Upper lobe of right lung (tissue), 1 donor: Measurements from ENCODE around the gene PKD2L1. TPM values are rescaled to one million over a fixed set of nuclear protein-coding genes. Genes with fewer than 3 reads are reported as not detected.

Source experiments
- ATAC-seq: fragments of 200-7000 bp; cut with Tn5 transposase; one replicate; pipeline ENCODE4 v1.9.1; 2020; ENCODE audit warnings: mild to moderate bottlenecking, moderate library complexity
- DNase-seq: peaks from one replicate; pipeline ENCODE4 v3.0.0-alpha.2; 2020
- H3K27ac ChIP-seq: fragments of 200-600 bp; one replicate; pipeline ENCODE4 v1.8.0; 2022
- H3K27me3 ChIP-seq: fragments of 200-600 bp; one replicate; pipeline ENCODE4 v1.8.0; 2022; ENCODE audit warnings: mild to moderate bottlenecking
- H3K36me3 ChIP-seq: fragments of 200-600 bp; one replicate; pipeline ENCODE4 v1.8.0; 2022
- H3K4me1 ChIP-seq: fragments of 200-600 bp; one replicate; pipeline ENCODE4 v1.8.0; 2022
- H3K4me3 ChIP-seq: fragments of 200-600 bp; one replicate; pipeline ENCODE4 v1.8.0; 2022; ENCODE audit warnings: mild to moderate bottlenecking
- H3K9me3 ChIP-seq: fragments of 200-600 bp; one replicate; pipeline ENCODE4 v1.8.0; 2022
- CTCF ChIP-seq: fragments of 200-600 bp; IDR thresholded peaks from one replicate; pipeline ENCODE4 v1.8.0; 2022; ENCODE audit warnings: antibody characterized with exemption
- intact Hi-C: fragments of 100-400 bp; cut with DNase I; formaldehyde crosslinking; loops from one replicate; pipeline ENCODE4 v1.11.0; 2022
- total RNA-seq: library from RNA; stranded (reverse); fragmentation: NEBNext Ultra II Directional; extraction: Animal tissue kit (Norgen Biotek cat#: 25700); gene quantifications from one replicate; pipeline ENCODE4 v1.2.1, GENCODE V29; 2021
- donor health status: DM: no; HTN: yes; CAD: no; lungs with severe emphysema.

The PKD2L1 gene
- total RNA-seq, 1 donor from 2014 or later: 2.1 TPM

- no peaks in the 10 kb centered on the region for H3K4me1 ChIP-seq
- no peak for TF ChIP-seq CTCF
- no peaks in the 10 kb centered on the region for H3K9me3 ChIP-seq
- peaks cover 14% of the 10 kb centered on the region for H3K27me3 ChIP-seq
- no peak for ATAC-seq
- no peak for DNase-seq
- H3K27ac ChIP-seq: no peak overlapping the region
- intact Hi-C loops: no loop called here
- no peak overlapping the region for H3K4me3 ChIP-seq
- no peaks in the 10 kb centered on the region for H3K36me3 ChIP-seq
Observed at GRCh38 chr10:100319707-100320402, 10.2 kb downstream of the PKD2L1 start.

- no peak for TF ChIP-seq CTCF
- Histone ChIP-seq H3K9me3 (no peaks in the 10 kb centered on the region), H3K4me1 (no peaks in the 10 kb centered on the region), H3K4me3 (no peak overlapping the region), H3K36me3 (no peaks in the 10 kb centered on the region), H3K27me3 (peaks cover 14% of the 10 kb centered on the region), H3K27ac (no peak overlapping the region)
- DNase-seq (no peak), ATAC-seq (no peak)
- intact Hi-C loops: no loop called here
Observed at GRCh38 chr10:100318207-100318606, 11.8 kb downstream of the PKD2L1 start.

GRCh38 chr10:100315615-100316014 is 14.4 kb downstream of the PKD2L1 start:
- H3K27me3 ChIP-seq: peaks cover 18% of the 10 kb centered on the region
- H3K36me3 ChIP-seq: no peaks in the 10 kb centered on the region
- no peaks in the 10 kb centered on the region for H3K9me3 ChIP-seq
- no peak overlapping the region for H3K27ac ChIP-seq
- intact Hi-C loops: no loop called here
- no peak for TF ChIP-seq CTCF
- H3K4me3 ChIP-seq: no peak overlapping the region
- DNase-seq: no peak
- no peaks in the 10 kb centered on the region for H3K4me1 ChIP-seq
- no peak for ATAC-seq

DNA sequence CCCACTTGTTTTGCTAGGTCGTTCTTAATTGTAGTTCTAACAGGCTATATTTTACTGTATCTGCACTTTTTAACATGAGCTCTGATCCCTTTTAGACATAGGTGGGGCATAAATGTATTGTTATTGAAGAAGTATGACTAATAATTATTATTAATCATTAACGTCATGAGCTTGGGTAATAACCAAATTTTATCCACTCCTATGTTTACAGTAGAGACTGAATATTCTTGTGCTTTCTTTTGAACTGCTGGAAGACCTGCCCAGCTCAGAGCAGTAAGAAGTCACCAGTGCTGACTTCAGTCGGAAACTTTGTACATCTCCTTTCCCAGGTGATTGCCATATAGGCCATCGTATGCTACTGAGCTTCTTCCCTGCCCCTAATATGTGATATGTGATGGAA is 18.7 kb downstream of the PKD2L1 start:
- H3K4me3 ChIP-seq: no peak overlapping the region
- no peak overlapping the region for H3K27ac ChIP-seq
- intact Hi-C loops: no loop called here
- ATAC-seq: no peak
- TF ChIP-seq CTCF: no peak
- no peak for DNase-seq
- peaks cover 7% of the 10 kb centered on the region for H3K27me3 ChIP-seq
- H3K4me1 ChIP-seq: no peaks in the 10 kb centered on the region
- H3K9me3 ChIP-seq: no peaks in the 10 kb centered on the region
- H3K36me3 ChIP-seq: no peaks in the 10 kb centered on the region

DNA sequence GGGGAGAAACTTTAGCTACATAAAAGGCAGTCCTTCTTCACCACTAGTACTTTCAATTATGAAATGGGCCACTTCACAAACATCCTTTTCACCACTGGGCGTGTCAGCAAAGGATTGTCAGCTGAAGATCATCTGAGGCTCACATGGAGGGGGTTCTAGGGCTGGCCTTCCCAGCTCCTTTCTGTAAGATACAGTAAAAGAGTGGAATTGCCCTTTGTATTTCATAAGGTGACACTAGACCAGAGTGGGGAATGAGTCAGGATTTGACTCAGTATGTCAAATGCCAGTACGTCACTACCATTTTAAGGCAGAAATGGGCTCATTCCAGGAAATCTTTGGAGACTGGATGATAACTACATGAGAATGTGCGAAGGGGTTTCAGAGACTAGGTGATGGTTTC is 22.3 kb downstream of the PKD2L1 start:
- Histone ChIP-seq H3K36me3 (no peaks in the 10 kb centered on the region), H3K27ac (no peak overlapping the region), H3K4me1 (no peaks in the 10 kb centered on the region), H3K27me3 (peaks cover 7% of the 10 kb centered on the region), H3K9me3 (no peaks in the 10 kb centered on the region), H3K4me3 (no peak overlapping the region)
- no peak for TF ChIP-seq CTCF
- DNase-seq (no peak), ATAC-seq (peak; percentile 46)
- intact Hi-C loops: no loop called here

- Histone ChIP-seq H3K4me1 (no peaks in the 10 kb centered on the region), H3K9me3 (no peaks in the 10 kb centered on the region), H3K36me3 (no peaks in the 10 kb centered on the region), H3K27me3 (peaks cover 7% of the 10 kb centered on the region), H3K27ac (no peak overlapping the region), H3K4me3 (no peak overlapping the region)
- TF ChIP-seq CTCF: no peak
- DNase-seq: no peak
- intact Hi-C loops: no loop called here
- ATAC-seq: no peak
Observed at GRCh38 chr10:100306861-100307260, 23.2 kb downstream of the PKD2L1 start.
